HG03521 (cell line): ENCODE data around the gene PCDH1.

ENCODE experiments used
- ATAC-seq: cut with Tn5 transposase; IDR thresholded peaks from one replicate; pipeline ENCODE4 v1.9.1; 2021; ENCODE audit warnings: mild to moderate bottlenecking, moderate library complexity; ENCODE audit not compliant: unreplicated experiment

Gene PCDH1

DNA sequence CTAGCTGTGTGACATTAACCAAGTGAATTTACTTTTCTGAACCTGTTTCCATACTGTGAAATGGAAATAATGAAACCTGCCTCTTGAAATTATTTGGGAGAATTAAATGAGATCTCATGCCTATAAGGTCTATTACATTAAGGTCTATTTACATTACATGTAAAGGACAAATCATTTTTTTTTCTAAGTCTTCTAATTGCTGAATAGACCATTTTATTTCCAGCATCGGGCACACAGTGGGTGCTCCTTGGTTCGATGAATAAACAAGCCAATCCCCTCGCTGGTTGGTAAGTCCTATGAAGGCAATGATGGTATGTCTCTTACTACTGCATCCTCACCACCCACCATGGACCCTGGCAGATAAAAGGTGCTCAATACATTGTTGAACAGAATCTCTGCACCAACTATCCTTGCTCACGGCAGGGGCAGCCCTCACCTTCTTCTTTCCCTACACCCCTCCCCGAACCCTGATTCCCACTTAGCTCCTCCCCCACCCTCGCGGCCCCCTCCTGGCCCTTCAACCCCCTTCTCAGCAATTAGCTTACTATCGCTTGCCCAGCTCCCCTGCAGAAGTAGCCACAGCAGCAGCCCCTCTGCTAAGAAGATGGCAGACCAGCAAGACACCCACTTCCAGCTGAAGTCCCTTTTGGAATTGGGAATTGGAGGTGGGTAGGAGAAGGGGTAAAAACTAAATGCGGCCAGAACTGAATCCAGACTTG, 3.0 kb downstream of the PCDH1 start:
- ATAC-seq = no peak

- no peak for ATAC-seq
Observed at GRCh38 chr5:141874262-141874964, 3.8 kb downstream of the PCDH1 start.

- no peak for ATAC-seq
Observed at GRCh38 chr5:141873933-141874261, 4.3 kb downstream of the PCDH1 start.

DNA sequence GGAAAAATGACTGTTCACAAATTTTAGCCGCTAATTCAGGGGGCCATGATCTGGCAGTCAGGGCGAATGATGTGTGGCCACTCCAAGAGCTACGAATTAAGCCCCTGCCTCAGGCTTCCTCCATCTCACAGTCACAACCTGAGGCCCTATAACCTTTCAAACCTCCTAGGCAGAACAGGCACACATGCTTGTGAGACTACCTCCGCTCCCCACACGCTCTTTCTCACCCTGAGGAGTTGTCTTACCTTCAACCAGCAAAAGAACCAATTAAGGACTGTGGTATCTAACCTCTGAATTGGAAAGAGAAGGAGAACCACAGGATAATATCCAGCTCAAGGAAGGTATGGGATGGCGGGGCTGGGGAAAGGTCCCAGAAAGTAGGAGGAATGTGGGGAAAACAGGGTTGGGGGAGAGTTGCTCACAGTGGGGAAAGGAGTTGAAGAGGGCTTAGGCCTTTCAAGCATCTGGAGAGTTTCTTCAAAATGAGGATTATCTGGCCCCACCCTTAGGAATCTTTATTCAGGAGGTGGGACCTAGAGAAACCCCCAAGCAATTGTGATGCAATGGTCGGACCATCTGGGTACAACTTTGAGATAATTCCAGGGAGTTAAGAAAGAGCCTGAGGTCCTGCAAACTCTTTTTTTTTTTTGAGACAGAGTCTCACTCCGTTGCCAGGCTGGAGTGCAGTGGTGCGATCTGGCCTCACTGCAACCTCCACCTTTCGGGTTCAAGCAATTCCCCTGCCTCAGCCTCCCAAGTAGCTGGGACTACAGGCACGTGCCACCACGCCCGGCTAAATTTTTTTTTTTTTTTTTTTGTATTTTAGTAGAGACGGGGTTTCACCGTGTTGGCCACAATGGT, 5.5 kb downstream of the PCDH1 start:
- no peak for ATAC-seq

- no peak for ATAC-seq
Observed at GRCh38 chr5:141871870-141872269, 6.3 kb downstream of the PCDH1 start.

DNA sequence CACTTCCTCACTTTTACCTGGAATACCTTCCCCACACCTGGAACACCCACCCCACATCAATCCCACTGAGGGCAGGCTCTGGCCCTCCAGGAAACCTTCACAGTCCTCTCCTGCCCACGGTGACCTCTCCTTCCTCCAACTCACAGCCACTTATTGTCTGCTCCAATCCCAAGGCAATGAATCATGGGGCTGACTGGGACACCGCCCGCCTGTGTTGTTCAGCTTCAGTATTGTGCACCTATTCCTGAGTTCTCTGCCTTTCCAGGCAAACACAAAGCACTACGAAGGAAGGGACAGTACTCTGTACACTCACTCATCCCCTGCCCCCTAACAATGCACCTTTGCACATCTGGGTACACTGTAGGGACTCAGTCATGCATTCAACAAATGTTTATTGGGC, 7.3 kb downstream of the PCDH1 start:
- no peak for ATAC-seq

- no peak for ATAC-seq
Observed at GRCh38 chr5:141870228-141870627, 8.0 kb downstream of the PCDH1 start.

GRCh38 chr5:141869514-141869913, 8.7 kb downstream of the PCDH1 start:
- no peak for ATAC-seq

- no peak for ATAC-seq
Observed at GRCh38 chr5:141869040-141869439, 9.2 kb downstream of the PCDH1 start.

- ATAC-seq = no peak
Observed at GRCh38 chr5:141868541-141868940, 9.7 kb downstream of the PCDH1 start.

DNA sequence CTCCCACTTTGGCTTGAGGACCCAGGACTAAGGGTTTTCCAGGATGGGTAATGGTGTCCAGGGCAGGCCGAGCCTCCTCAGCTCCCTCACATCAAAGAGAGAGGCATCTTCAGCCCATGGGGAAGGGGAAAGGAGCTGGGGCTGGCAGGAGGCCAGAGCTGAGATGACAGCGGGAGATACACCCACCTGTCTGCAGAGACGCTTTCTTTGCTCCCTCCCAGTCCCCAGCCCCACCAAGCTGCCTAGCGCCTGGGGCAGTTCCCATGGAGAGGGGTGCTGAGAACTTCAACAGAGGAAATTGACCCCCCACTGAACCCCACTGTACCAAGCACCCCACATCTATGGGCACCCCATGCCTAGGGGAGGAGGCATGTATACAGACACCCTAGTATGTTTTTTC, 10.6 kb downstream of the PCDH1 start:
- no peak for ATAC-seq

GRCh38 chr5:141867139-141867538, 11.1 kb downstream of the PCDH1 start:
- ATAC-seq = no peak

DNA sequence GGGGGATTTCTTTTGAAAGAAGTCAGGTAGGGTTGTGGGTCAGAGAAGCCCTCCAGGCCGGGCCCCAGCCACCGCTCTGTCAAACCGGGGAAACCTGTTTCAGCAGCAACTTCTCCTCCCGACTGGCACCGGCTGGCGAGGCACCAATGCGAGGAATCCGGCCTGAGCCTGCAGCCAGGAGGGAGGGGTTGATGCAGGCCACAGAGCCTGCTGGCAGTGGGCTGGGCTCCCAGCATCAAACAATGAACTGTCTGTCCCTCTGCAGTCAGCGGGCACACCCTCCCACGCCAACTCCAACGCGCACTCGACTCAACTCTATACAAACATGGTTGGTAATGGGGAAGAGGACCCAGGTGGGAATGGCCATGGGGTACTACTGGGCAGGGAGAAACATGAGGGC, 12.1 kb downstream of the PCDH1 start:
- no peak for ATAC-seq

DNA sequence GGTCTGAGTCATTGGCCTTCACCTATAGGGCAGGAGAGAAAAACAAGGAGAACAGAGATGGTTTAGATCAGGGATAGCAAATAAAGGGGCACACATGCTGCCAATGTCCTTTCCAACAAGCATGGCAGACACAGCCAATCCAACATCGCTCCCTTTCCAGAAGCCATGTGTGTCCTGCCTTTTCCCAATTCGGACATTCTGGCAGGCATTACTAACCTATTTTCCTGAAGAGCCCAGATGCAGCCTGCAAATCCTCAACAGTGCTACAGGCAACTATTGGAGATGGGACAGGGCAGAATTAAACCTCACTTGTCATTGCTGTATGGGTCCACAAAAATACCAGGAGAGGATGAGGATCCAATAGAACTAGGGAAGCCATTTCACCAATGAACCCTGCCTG, 12.8 kb downstream of the PCDH1 start:
- no peak for ATAC-seq

DNA sequence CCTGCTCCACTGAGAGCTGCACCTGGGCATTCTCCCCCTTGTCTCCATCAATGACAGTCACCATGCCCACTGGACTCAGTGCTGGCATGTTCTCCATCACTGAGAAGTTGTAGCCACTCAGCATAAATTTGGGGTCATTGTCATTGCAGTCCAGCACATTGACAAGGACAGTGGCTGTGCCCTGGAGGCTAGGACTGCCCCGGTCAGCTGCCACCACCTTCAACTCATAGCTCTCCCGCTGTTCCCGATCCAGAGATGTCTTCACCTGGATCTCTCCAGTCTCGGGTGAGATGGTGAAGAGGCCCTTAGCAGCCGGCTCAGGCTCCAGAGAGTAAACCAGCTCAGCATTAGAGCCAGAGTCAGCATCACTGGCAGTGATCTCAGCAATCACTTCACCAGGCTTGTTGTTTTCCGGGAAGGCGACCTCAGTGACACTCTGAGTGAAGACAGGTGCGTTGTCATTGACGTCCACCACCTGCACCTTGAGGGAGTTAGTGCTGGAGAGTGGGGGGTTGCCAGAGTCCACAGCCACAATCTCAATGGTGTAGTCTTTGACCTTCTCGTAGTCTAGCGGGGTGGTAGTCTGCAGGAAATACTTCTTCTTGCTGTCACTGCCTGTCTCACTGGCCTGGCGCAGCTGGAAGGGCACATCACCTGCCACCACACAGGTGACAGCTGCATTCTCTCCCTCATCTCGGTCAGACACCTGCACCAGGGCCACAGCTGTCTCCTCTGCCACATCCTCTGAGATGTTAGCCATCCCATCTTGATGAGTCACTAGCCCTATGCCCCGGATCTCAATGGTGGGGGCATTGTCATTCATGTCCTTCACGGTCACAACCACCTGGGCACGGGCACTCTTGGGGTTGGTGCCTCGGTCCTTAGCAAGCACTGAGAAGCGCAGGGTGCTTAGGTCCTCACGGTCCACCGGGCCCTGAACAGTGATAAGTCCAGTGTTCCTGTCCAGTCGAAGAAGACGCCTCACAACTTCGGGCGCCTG, 13.5 kb downstream of the PCDH1 start:
- no peak for ATAC-seq

DNA sequence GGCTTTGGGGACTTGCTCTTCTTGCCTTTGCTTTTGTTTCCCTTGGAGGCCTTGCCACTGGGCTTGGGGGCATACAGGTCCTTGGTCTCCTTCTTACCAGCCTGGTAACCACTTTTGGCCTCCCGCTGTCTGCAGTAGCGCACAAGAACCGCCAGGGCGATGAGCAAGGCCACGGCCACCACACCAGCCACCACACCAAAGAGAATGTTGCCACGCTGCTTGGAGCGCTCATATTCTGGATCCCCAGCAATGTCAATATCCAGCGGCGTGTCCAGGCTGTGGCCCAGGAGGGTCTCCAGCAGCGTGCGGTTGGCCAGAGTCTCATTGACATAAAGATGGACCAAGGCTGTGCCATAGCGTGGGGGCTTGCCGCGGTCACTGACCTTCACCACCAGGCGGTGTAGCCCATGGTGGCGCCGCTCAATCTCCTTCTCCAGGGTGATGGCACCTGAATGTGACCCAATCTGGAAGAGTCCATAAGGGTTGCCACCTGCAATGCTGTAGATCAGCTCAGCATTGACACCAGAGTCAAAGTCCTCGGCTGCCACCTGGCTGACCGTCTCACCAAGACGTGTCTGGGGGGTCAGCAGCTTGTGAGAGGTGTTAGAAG, 14.5 kb downstream of the PCDH1 start:
- ATAC-seq = no peak

- ATAC-seq = no peak
Observed at GRCh38 chr5:141862936-141863543, 15.2 kb downstream of the PCDH1 start.

- no peak for ATAC-seq
Observed at GRCh38 chr5:141861194-141861593, 17.0 kb downstream of the PCDH1 start.

DNA sequence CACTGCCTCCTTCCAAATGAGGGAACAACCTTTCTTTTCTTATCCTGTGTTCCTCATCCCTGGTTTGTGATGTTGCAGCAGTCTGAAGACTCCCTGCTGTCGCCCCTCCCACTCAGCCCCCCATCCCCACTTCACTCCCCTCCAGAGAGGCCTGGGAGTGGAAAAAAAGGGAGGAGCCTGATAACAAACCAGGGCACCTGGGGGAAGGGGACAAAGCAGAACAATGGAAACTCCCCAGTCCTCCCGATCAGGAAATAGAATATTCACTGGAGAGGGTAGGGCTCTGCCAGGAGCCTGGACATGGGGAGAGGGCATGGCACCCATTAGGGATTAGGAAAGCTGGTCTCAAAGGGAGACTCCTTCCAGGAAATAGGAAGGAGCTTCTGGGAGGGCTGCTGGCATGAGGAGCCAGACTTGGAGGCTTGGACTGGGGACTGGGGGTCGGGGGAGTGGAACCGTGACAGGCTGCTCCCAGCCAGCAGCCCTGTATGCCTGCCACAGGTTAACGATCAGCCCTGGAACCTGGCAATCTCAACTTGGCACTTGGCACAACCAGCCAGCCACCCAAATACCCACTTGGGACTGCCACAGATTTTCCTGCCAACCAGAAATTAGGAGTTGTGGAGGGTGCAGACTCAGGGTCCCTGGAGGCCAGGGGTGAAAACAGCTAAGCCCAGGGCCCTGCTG, 20.0 kb downstream of the PCDH1 start:
- ATAC-seq = no peak
